GM23248 (cell line): Measurements from ENCODE around the gene COPG1. TPM values are rescaled to one million over a fixed set of nuclear protein-coding genes. Genes with fewer than 3 reads are reported as not detected.

Experiments used
- DNase-seq: peaks from one replicate; pipeline ENCODE4 v3.0.0-alpha.2; 2015
- H2AFZ ChIP-seq: fragments of 200-600 bp; sonication (generic); 2 replicates; pipeline ENCODE4 v1.6.1; 2016; ENCODE audit warnings: antibody characterized with exemption
- H3F3A ChIP-seq: fragments of 200-600 bp; sonication (generic); 2 replicates; pipeline ENCODE4 v1.6.1; 2016; ENCODE audit warnings: mild to moderate bottlenecking, antibody characterized with exemption, mixed run types; ENCODE audit not compliant: insufficient read depth
- H3K27ac ChIP-seq: fragments of 200-600 bp; sonication (generic); 2 replicates; pipeline ENCODE4 v1.5.1; 2016; ENCODE audit warnings: mild to moderate bottlenecking
- H3K27me3 ChIP-seq: fragments of 200-600 bp; sonication (generic); replicated peaks from 2 replicates; pipeline ENCODE4 v1.6.1; 2016; ENCODE audit warnings: mild to moderate bottlenecking; ENCODE audit not compliant: insufficient read depth
- H3K36me3 ChIP-seq: fragments of 200-600 bp; sonication (generic); 2 replicates; pipeline ENCODE4 v1.6.1; 2016; ENCODE audit warnings: low read depth, mild to moderate bottlenecking
- H3K4me1 ChIP-seq: fragments of 200-600 bp; sonication (generic); 2 replicates; pipeline ENCODE4 v1.6.1; 2016; ENCODE audit warnings: mild to moderate bottlenecking; ENCODE audit not compliant: insufficient read depth
- H3K4me2 ChIP-seq: fragments of 200-600 bp; sonication (generic); one replicate; pipeline ENCODE4 v1.6.1; 2016; ENCODE audit warnings: mild to moderate bottlenecking; ENCODE audit not compliant: unreplicated experiment
- H3K4me3 ChIP-seq: fragments of 200-600 bp; sonication (generic); 2 replicates; pipeline ENCODE4 v1.5.1; 2016; ENCODE audit warnings: mild to moderate bottlenecking
- H3K79me2 ChIP-seq: fragments of 200-600 bp; sonication (generic); 2 replicates; pipeline ENCODE4 v1.6.1; 2016; ENCODE audit warnings: mild to moderate bottlenecking; ENCODE audit not compliant: insufficient read depth
- H3K9ac ChIP-seq: fragments of 200-600 bp; sonication (generic); 2 replicates; pipeline ENCODE4 v1.6.1; 2016; ENCODE audit warnings: mild to moderate bottlenecking
- H3K9me2 ChIP-seq: fragments of 200-600 bp; sonication (generic); 2 replicates; pipeline ENCODE4 v1.6.1; 2016; ENCODE audit warnings: mixed run types, mild to moderate bottlenecking, moderate library complexity; ENCODE audit not compliant: insufficient read depth
- H3K9me3 ChIP-seq: fragments of 200-600 bp; sonication (generic); one replicate; pipeline ENCODE4 v1.6.1; 2017; ENCODE audit warnings: low read depth
- H4K20me1 ChIP-seq: fragments of 200-600 bp; sonication (generic); 2 replicates; pipeline ENCODE4 v1.6.0; 2016; ENCODE audit not compliant: insufficient read depth
- EZH2 ChIP-seq: fragments of 200-600 bp; sonication (generic); IDR thresholded peaks from 2 replicates; pipeline ENCODE4 v1.6.1; 2018; ENCODE audit warnings: antibody characterized with exemption, mild to moderate bottlenecking; ENCODE audit not compliant: insufficient read depth, poor library complexity, severe bottlenecking
- EZH2phosphoT487 ChIP-seq: fragments of 200-600 bp; sonication (generic); IDR thresholded peaks from 2 replicates; pipeline ENCODE4 v1.6.1; 2018; ENCODE audit warnings: antibody characterized with exemption, moderate library complexity, mild to moderate bottlenecking, low read depth; ENCODE audit not compliant: insufficient read depth
- WGBS, 2 experiments: methylation state at CpG; one replicate each; pipeline ENCODE4 v1.1.6; 2015 to 2017; ENCODE audit warnings: low lambda C conversion rate in 2 of 2, low coverage in 1 of 2; ENCODE audit errors: missing lambda C conversion rate in 2 of 2; 5-methylcytosine and 5-hydroxymethylcytosine counted together
- in situ Hi-C: fragments of 300-500 bp; cut with MboI; formaldehyde crosslinking; loops from 2 replicates; pipeline ENCODE4 v1.15.0; 2020
- polyA plus RNA-seq: library from polyadenylated mRNA; unstranded; fragments of >200 nt; fragmentation: Nextera tagmentation; extraction: Ambion mirVana; gene quantifications from 2 replicates; pipeline ENCODE4 v1.2.1, GENCODE V29; 2016
- total RNA-seq: library from RNA; depleted of rRNA; stranded (reverse); fragments of >200 nt; shearing (Covaris generic); gene quantifications from 2 replicates; pipeline ENCODE4 v1.2.3, GENCODE V29; 2014

Gene COPG1
- total and polyA plus RNA-seq, 2 experiments from 2014 or later: 254 to 298 TPM

DNA sequence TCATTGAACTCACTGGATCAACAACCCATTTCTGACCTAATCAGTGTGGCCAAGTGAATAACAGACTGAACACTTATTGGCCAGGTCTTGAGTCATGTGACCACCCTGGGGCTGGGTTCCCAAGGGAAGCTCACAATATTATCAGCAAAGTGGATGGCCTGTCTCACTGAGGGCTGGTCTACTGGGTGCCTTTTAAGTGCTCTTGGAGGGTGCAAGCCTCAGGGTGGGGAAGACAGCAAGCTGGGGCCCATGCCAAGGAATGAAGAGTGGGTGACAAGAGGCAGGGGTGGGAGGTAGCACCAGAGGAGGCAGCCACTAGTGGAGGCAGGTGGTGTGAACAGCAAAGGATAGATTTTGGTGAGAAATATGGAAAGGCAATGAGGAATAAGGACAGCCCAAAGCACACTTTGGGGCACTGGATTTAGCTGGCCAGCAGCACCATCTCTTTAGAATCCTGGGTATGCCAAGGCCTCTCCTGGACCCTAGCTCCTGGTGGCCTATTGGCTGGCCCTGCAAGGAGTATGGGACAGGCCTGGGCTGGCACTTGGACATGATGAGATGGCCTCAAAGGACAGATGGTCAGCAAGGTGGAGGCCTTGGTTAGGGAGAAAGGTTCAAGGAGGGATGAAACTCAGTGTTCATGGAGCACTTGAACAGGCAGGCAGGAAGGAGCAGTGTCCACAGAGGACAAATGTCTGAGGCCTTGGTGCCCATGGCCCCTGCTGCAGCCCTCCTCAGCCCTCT, 63.4 kb downstream of the COPG1 start:
- in situ Hi-C loops: no loop called here
- Histone ChIP-seq H3K9me2 (no peaks in the 10 kb centered on the region), H3K4me3 (no peak overlapping the region), H3K9ac (no peak overlapping the region), H3K79me2 (peaks cover 4% of the 10 kb centered on the region; the same call in 1 of the 2 replicates), H3K4me1 (0 out of 2 replicates have a peak, but pooled peaks cover 5% of the 10 kb centered on the region), H3F3A (no peaks in the 10 kb centered on the region), H3K9me3 (no peaks in the 10 kb centered on the region), H3K27me3 (no peaks in the 10 kb centered on the region), H3K36me3 (no peaks in the 10 kb centered on the region), H3K27ac (no peak overlapping the region), H4K20me1 (no peaks in the 10 kb centered on the region), H3K4me2 (no peak overlapping the region), H2AFZ (no peak overlapping the region)
- TF ChIP-seq EZH2: no peak
- DNase-seq: no peak

DNA sequence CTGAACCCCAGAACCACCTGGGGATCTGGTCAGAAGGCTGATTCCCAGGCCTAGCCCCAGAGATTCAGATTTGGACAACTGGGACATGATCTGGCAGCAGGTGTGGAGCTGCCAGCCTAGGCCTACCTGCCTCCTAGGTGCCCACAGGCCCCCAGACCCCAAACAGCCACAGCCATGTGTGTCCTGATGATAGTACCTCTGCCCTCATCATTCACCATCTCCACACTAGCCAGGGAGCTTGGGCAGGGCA, 63.9 kb downstream of the COPG1 start:
- Histone ChIP-seq H2AFZ (no peak overlapping the region), H3K36me3 (no peaks in the 10 kb centered on the region), H3K27me3 (no peaks in the 10 kb centered on the region), H3K9ac (no peak overlapping the region), H3K4me2 (no peak overlapping the region), H3K4me1 (0 out of 2 replicates have a peak, but pooled peaks cover 5% of the 10 kb centered on the region), H3K4me3 (no peak overlapping the region), H3F3A (no peaks in the 10 kb centered on the region), H3K27ac (no peak overlapping the region), H3K79me2 (peaks cover 4% of the 10 kb centered on the region; the same call in 1 of the 2 replicates), H4K20me1 (no peaks in the 10 kb centered on the region), H3K9me2 (no peaks in the 10 kb centered on the region), H3K9me3 (no peaks in the 10 kb centered on the region)
- in situ Hi-C loops: no loop called here
- DNase-seq: no peak
- TF ChIP-seq EZH2 (no peak), EZH2phosphoT487 (no peak)

DNA sequence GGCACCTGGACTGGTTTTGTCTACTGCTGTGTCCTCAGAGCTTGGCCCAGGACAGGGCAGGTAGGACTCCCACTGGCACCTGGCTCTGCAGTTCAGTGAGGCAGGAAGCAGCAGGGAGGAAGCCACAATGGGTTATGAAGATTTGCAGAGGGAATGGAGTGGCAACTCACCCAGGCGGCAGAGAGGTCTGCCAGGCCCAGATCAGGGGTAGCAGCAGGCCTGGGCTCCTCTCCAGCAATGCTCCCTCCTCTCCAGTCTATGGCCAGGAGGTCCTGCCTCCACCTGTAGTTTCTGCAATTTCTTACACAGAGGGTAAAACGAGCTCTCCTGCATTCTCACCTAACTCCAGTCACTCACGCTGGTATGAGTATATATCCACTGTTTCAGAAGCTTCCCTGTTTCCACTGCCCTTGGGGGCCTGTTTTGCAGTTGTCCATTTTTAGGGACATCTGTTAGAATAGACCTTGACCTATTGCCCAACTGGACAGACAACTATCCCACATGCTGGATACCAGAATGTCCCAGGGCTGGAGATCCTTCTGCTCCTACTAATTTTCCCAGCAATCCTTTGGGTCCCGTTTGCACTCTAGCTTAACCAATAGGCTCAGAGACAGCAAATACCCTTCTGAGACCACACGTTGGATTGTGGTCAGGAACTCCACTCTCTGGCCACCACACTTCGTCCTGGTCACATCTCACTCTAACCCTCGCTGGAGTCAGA, 64.4 kb downstream of the COPG1 start:
- Histone ChIP-seq H3K27ac (peak overlapping the region; percentile 84; the same call in 1 of the 2 replicates), H3K9me3 (no peaks in the 10 kb centered on the region), H4K20me1 (no peaks in the 10 kb centered on the region), H3K27me3 (no peaks in the 10 kb centered on the region), H3F3A (no peaks in the 10 kb centered on the region), H3K9ac (peak overlapping the region; percentile 92), H2AFZ (peak overlapping the region; percentile 70), H3K4me3 (peak overlapping the region; percentile 97), H3K4me1 (0 out of 2 replicates have a peak, but pooled peaks cover 5% of the 10 kb centered on the region), H3K79me2 (peaks cover 4% of the 10 kb centered on the region; the same call in 1 of the 2 replicates), H3K4me2 (peak overlapping the region; percentile 94), H3K9me2 (no peaks in the 10 kb centered on the region), H3K36me3 (no peaks in the 10 kb centered on the region)
- DNase-seq: peak; percentile 56
- in situ Hi-C loops: no loop called here
- no peak for TF ChIP-seq EZH2
- TF ChIP-seq EZH2phosphoT487: no peak
- 36 to 42% methylated on average over 7 of the region's 7 CpGs for WGBS, 2 experiments

DNA sequence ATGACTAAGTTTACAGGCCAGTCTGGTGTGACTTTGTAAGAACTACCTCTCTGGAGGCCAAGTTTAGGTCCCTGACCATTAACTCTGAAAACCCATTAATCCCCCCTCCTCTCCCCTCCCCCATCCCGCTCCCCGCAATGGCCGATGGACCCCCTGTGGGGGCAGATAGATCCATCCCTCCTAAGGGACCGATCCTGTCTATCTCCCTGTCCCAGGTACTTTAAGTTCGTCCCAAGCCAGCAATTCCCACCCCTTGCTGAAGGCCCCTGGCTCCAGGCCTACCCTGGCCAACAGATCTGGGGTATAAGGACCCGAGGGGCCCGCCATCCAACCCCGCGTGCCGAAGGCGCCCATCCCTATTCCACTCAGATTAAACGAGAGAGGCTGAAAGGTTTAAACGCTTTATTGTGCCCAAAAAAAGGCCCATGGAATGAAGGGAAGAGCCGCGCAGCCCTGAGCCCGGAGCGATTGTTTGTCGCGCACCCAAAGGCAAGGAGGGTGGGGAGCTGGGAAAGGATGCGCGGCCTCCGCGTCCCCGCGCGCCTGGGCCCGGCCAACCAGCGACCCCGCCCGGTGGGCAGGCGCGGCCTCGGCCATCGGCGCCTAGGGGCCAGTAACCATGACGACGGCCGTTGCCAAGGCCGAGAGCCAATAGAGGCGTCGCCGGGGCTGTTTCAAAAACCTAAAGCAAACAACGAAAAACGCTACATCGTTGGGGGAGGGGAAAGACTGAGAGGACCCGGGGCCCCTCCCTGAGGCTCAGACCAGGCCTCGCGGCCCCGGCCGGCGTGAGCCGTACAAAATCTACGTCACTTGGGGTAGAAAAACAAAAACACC, 65.2 kb downstream of the COPG1 start:
- peaks cover 4% of the 10 kb centered on the region; the same call in 1 of the 2 replicates for H3K79me2 ChIP-seq
- H3K27me3 ChIP-seq: no peaks in the 10 kb centered on the region
- TF ChIP-seq EZH2phosphoT487 (no peak), EZH2 (no peak)
- DNase-seq: peak; percentile 92
- peak overlapping the region; percentile 92 for H3K9ac ChIP-seq
- in situ Hi-C loops: no loop called here
- WGBS, 2 experiments: 1 to 2% methylated on average over 53 of the region's 53 CpGs
- H2AFZ ChIP-seq: peak overlapping the region; percentile 70
- H3K9me3 ChIP-seq: no peaks in the 10 kb centered on the region
- no peaks in the 10 kb centered on the region for H3K36me3 ChIP-seq
- peak overlapping the region; percentile 97 for H3K4me3 ChIP-seq
- H3K27ac ChIP-seq: peak overlapping the region; percentile 84
- H3K4me1 ChIP-seq: 0 out of 2 replicates have a peak, but pooled peaks cover 5% of the 10 kb centered on the region
- no peaks in the 10 kb centered on the region for H3K9me2 ChIP-seq
- H3F3A ChIP-seq: no peaks in the 10 kb centered on the region
- H4K20me1 ChIP-seq: no peaks in the 10 kb centered on the region
- peak overlapping the region; percentile 94 for H3K4me2 ChIP-seq
